ENCODE data around the gene CLCN4.

GRCh38 chrX:10126044-10126443 is 30.7 kb upstream of the CLCN4 start:
- TF ChIP-seq, protein P1, sequence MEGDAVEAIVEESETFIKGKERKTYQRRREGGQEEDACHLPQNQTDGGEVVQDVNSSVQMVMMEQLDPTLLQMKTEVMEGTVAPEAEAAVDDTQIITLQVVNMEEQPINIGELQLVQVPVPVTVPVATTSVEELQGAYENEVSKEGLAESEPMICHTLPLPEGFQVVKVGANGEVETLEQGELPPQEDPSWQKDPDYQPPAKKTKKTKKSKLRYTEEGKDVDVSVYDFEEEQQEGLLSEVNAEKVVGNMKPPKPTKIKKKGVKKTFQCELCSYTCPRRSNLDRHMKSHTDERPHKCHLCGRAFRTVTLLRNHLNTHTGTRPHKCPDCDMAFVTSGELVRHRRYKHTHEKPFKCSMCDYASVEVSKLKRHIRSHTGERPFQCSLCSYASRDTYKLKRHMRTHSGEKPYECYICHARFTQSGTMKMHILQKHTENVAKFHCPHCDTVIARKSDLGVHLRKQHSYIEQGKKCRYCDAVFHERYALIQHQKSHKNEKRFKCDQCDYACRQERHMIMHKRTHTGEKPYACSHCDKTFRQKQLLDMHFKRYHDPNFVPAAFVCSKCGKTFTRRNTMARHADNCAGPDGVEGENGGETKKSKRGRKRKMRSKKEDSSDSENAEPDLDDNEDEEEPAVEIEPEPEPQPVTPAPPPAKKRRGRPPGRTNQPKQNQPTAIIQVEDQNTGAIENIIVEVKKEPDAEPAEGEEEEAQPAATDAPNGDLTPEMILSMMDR (IDR thresholded peaks at IDR 0.05; ENCODE audit: control extremely low read depth in 1 of 3, insufficient read depth in 1 of 3, low read depth in 1 of 3, low read length in 3 of 3) = no peak
- TF ChIP-seq JUND (IDR thresholded peaks at IDR 0.05; ENCODE audit: low read length) (no peak), TAF1 (IDR thresholded peaks at IDR 0.05; ENCODE audit: low read depth, low read length) (no peak), KDM1A (IDR thresholded peaks at IDR 0.05; ENCODE audit: borderline replicate concordance, low read length) (no peak), CEBPB (IDR thresholded peaks at IDR 0.05; ENCODE audit: low read depth, low read length) (no peak), KDM5A (IDR thresholded peaks at IDR 0.05; ENCODE audit: low read length) (no peak), CHD1 (IDR thresholded peaks at IDR 0.05; ENCODE audit: low read depth, low read length) (no peak), CBX8 (IDR thresholded peaks at IDR 0.05; ENCODE audit: borderline replicate concordance, low read depth, low read length) (no peak), GABPA (IDR thresholded peaks at IDR 0.05; ENCODE audit: borderline replicate concordance, insufficient read depth, low read length) (no peak), ATF3 (IDR thresholded peaks at IDR 0.05; ENCODE audit: insufficient read depth, low read depth, low read length) (no peak), SUZ12 (IDR thresholded peaks at IDR 0.05; ENCODE audit: low read length) (no peak)
